PFSK-1 (cell line): ENCODE measurements around the gene SLC38A10.

ENCODE experiments used
- POLR2AphosphoS5 ChIP-seq: IDR thresholded peaks from 2 replicates; pipeline ENCODE4 v1.6.1; 2012; ENCODE audit warnings: low read depth, mild to moderate bottlenecking, control low read depth, low read length, moderate library complexity
- SIN3A ChIP-seq: IDR thresholded peaks from 2 replicates; pipeline ENCODE4 v1.6.1; 2012; ENCODE audit warnings: mild to moderate bottlenecking, low read length, moderate library complexity, borderline replicate concordance; ENCODE audit not compliant: insufficient read depth
- TF ChIP-seq, protein P1 (sequence below), 2 experiments: IDR thresholded peaks; 2 replicates each; pipeline versions ENCODE4 v1.6.1 to v1.8.0; 2011 to 2012; ENCODE audit warnings: low read depth in 2 of 2, low read length in 2 of 2, control low read depth in 1 of 2, inconsistent platforms in 1 of 2, mild to moderate bottlenecking in 1 of 2, moderate library complexity in 1 of 2; ENCODE audit not compliant: insufficient read depth in 1 of 2

GRCh38 chr17:81303385-81303784 is 8.3 kb upstream of the SLC38A10 start:
- no peak for TF ChIP-seq SIN3A
- TF ChIP-seq POLR2AphosphoS5 = no peak
- TF ChIP-seq, protein P1, sequence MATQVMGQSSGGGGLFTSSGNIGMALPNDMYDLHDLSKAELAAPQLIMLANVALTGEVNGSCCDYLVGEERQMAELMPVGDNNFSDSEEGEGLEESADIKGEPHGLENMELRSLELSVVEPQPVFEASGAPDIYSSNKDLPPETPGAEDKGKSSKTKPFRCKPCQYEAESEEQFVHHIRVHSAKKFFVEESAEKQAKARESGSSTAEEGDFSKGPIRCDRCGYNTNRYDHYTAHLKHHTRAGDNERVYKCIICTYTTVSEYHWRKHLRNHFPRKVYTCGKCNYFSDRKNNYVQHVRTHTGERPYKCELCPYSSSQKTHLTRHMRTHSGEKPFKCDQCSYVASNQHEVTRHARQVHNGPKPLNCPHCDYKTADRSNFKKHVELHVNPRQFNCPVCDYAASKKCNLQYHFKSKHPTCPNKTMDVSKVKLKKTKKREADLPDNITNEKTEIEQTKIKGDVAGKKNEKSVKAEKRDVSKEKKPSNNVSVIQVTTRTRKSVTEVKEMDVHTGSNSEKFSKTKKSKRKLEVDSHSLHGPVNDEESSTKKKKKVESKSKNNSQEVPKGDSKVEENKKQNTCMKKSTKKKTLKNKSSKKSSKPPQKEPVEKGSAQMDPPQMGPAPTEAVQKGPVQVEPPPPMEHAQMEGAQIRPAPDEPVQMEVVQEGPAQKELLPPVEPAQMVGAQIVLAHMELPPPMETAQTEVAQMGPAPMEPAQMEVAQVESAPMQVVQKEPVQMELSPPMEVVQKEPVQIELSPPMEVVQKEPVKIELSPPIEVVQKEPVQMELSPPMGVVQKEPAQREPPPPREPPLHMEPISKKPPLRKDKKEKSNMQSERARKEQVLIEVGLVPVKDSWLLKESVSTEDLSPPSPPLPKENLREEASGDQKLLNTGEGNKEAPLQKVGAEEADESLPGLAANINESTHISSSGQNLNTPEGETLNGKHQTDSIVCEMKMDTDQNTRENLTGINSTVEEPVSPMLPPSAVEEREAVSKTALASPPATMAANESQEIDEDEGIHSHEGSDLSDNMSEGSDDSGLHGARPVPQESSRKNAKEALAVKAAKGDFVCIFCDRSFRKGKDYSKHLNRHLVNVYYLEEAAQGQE (IDR thresholded peaks at IDR 0.05; ENCODE audit: insufficient read depth in 1 of 2, low read depth in 2 of 2, low read length in 2 of 2) = no peak
